Keratinocyte (primary cell): ENCODE results near the gene RNLS. TPM values are rescaled to one million over a fixed set of nuclear protein-coding genes. Genes with fewer than 3 reads are reported as not detected.

Experiments used
- DNase-seq: peaks from one replicate; pipeline ENCODE4 v3.0.0-alpha.2; 2011; ENCODE audit warnings: low read depth, missing footprints, low spot score
- FAIRE-seq: peaks from 2 replicates; lab custom pipeline; 2011; peaks lifted over from hg19 to GRCh38; lab: Jason Lieb, UNC
- H2AFZ ChIP-seq: 2 replicates; pipeline ENCODE4 v1.6.0; 2012; ENCODE audit warnings: low read length, control low read depth, inconsistent platforms; ENCODE audit not compliant: control insufficient read depth
- H3K27ac ChIP-seq: 2 replicates; pipeline ENCODE4 v1.5.1; 2011; ENCODE audit warnings: low read length; ENCODE audit not compliant: control insufficient read depth, insufficient read depth
- H3K27me3 ChIP-seq: 3 replicates; pipeline ENCODE4 v1.6.0; 2011; ENCODE audit warnings: low read length; ENCODE audit not compliant: control insufficient read depth, insufficient read depth; ENCODE audit errors: extremely low read depth
- H3K36me3 ChIP-seq, 2 experiments: 2 replicates in 1 of 2; 3 replicates in 1 of 2; pipeline ENCODE4 v1.5.1; 2011; ENCODE audit warnings: low read length in 2 of 2, mild to moderate bottlenecking in 1 of 2; ENCODE audit not compliant: control insufficient read depth in 2 of 2, insufficient read depth in 2 of 2; ENCODE audit errors: extremely low read depth in 1 of 2
- H3K4me1 ChIP-seq: 3 replicates; pipeline ENCODE4 v1.5.1; 2011; ENCODE audit warnings: low read length; ENCODE audit not compliant: control insufficient read depth, insufficient read depth; ENCODE audit errors: extremely low read depth
- H3K4me2 ChIP-seq: 3 replicates; pipeline ENCODE4 v1.6.0; 2011; ENCODE audit warnings: low read depth, low read length; ENCODE audit not compliant: control insufficient read depth, insufficient read depth; ENCODE audit errors: extremely low read depth
- H3K4me3 ChIP-seq, 3 experiments: fragments of 200-600 bp in 1 of 3; sonication (generic) in 1 of 3; 2 replicates in 2 of 3; 3 replicates in 1 of 3; pipeline ENCODE4 v1.5.1; 2011 to 2016; ENCODE audit warnings: low read length in 3 of 3, mild to moderate bottlenecking in 3 of 3, control low read depth in 2 of 3, inconsistent platforms in 1 of 3, low read depth in 1 of 3, mixed read lengths in 1 of 3, mixed run types in 1 of 3, moderate library complexity in 1 of 3; ENCODE audit not compliant: control insufficient read depth in 2 of 3, insufficient read depth in 2 of 3; ENCODE audit errors: extremely low read depth in 1 of 3
- H3K79me2 ChIP-seq: 2 replicates; pipeline ENCODE4 v1.6.0; 2012; ENCODE audit warnings: low read length; ENCODE audit not compliant: control insufficient read depth, insufficient read depth
- H3K9ac ChIP-seq: 3 replicates; pipeline ENCODE4 v1.6.0; 2011; ENCODE audit warnings: low read length; ENCODE audit not compliant: control insufficient read depth, insufficient read depth; ENCODE audit errors: extremely low read depth
- H3K9me1 ChIP-seq: 3 replicates; pipeline ENCODE4 v1.6.0; 2011; ENCODE audit warnings: low read length; ENCODE audit not compliant: control insufficient read depth, insufficient read depth; ENCODE audit errors: extremely low read depth
- H3K9me3 ChIP-seq: 2 replicates; pipeline ENCODE4 v1.5.1; 2012; ENCODE audit warnings: low read depth, low read length; ENCODE audit not compliant: control insufficient read depth
- H4K20me1 ChIP-seq: 3 replicates; pipeline ENCODE4 v1.6.0; 2011; ENCODE audit warnings: low read length; ENCODE audit not compliant: control insufficient read depth, insufficient read depth; ENCODE audit errors: extremely low read depth
- EZH2 ChIP-seq: IDR thresholded peaks from one replicate; pipeline ENCODE4 v1.6.1; 2012; ENCODE audit warnings: inconsistent platforms, mild to moderate bottlenecking, low read length, moderate library complexity
- dilution Hi-C: fragments of 300-500 bp; cut with MboI; formaldehyde crosslinking; loops from one replicate; pipeline ENCODE4 v1.7.0; 2020; ENCODE audit warnings: low sequenced_read_pairs; ENCODE audit not compliant: extremely low pct_ligation_motif_present
- polyA plus RNA-seq, 5 experiments: library from polyadenylated mRNA; depleted of rRNA in 3 of 5; stranded (reverse) in 3 of 5; stranded (forward) in 1 of 5; unstranded in 1 of 5; fragments of >200 nt; gene quantifications; 1 replicate in 1 of 5; 2 replicates in 3 of 5; 3 replicates in 1 of 5; pipeline versions ENCODE4 v1.2.1 to v1.2.3, GENCODE V29; 2011 to 2012; ENCODE audit warnings: missing spikeins in 2 of 5, low read depth in 1 of 5, low replicate concordance in 1 of 5
- TF ChIP-seq, protein P1 (sequence below), 3 experiments: IDR thresholded peaks in 1 of 3; conservative IDR thresholded peaks in 1 of 3; optimal IDR thresholded peaks in 1 of 3; 2 replicates in 2 of 3; 3 replicates in 1 of 3; pipeline versions ENCODE3 to v1.5.1; 2011; ENCODE audit warnings: low read length in 3 of 3, mild to moderate bottlenecking in 3 of 3, moderate library complexity in 2 of 3, control low read depth in 1 of 3, inconsistent platforms in 1 of 3; ENCODE audit not compliant: insufficient read depth in 2 of 3; ENCODE audit errors: extremely low read depth in 1 of 3

The RNLS gene
- polyA plus RNA-seq, 1 donor (not counting 4 experiments of a cell fraction or from before 2014, with no cell fraction given), result 6.8 TPM

DNA sequence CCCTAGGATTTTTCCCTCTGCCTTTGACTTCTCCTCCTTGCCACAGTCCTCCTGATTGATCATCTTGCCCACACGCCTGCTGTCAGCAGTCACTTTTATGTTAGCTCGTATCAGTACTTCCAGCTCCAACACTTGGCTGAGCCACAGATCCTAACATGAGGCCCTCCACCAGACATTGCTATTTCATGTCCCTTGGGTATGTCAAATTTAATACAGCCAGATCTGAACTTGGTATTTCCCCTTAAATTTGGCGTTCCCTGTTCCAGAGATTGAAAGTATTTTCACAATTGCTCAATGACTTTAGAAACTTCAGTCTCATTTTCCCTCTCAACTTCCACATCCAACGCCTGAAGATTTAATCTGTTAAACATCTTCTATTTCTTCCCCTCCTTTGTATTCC is 140.4 kb downstream of the RNLS start:
- Histone ChIP-seq H3K4me3 (no peak overlapping the region), H4K20me1 (no peaks in the 10 kb centered on the region), H3K4me2 (no peak overlapping the region), H3K4me1 (no peaks in the 10 kb centered on the region), H3K9me3 (no peaks in the 10 kb centered on the region), H2AFZ (no peak overlapping the region), H3K27ac (no peak overlapping the region), H3K9me1 (no peaks in the 10 kb centered on the region), H3K36me3 (no peaks in the 10 kb centered on the region), H3K79me2 (no peaks in the 10 kb centered on the region), H3K27me3 (no peaks in the 10 kb centered on the region), H3K9ac (no peak overlapping the region)
- dilution Hi-C loops, result no loop called here
- FAIRE-seq, result no peak
- no peak for DNase-seq
- TF ChIP-seq, protein P1, sequence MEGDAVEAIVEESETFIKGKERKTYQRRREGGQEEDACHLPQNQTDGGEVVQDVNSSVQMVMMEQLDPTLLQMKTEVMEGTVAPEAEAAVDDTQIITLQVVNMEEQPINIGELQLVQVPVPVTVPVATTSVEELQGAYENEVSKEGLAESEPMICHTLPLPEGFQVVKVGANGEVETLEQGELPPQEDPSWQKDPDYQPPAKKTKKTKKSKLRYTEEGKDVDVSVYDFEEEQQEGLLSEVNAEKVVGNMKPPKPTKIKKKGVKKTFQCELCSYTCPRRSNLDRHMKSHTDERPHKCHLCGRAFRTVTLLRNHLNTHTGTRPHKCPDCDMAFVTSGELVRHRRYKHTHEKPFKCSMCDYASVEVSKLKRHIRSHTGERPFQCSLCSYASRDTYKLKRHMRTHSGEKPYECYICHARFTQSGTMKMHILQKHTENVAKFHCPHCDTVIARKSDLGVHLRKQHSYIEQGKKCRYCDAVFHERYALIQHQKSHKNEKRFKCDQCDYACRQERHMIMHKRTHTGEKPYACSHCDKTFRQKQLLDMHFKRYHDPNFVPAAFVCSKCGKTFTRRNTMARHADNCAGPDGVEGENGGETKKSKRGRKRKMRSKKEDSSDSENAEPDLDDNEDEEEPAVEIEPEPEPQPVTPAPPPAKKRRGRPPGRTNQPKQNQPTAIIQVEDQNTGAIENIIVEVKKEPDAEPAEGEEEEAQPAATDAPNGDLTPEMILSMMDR (optimal IDR thresholded peaks at IDR 0.05 in 1 of 3, IDR thresholded peaks at IDR 0.05 in 1 of 3, conservative IDR thresholded peaks at IDR 0.05 in 1 of 3; ENCODE audit: extremely low read depth in 1 of 3, insufficient read depth in 2 of 3, low read length in 3 of 3), result no peak
- TF ChIP-seq EZH2, result no peak

GRCh38 chr10:88440541-88440940 is 142.6 kb downstream of the RNLS start:
- Histone ChIP-seq H3K4me1 (no peaks in the 10 kb centered on the region), H3K36me3 (no peaks in the 10 kb centered on the region), H3K4me3 (no peak overlapping the region), H2AFZ (no peak overlapping the region), H3K9ac (no peak overlapping the region), H3K4me2 (no peak overlapping the region), H3K9me3 (no peaks in the 10 kb centered on the region), H3K9me1 (no peaks in the 10 kb centered on the region), H3K79me2 (no peaks in the 10 kb centered on the region), H3K27ac (no peak overlapping the region), H4K20me1 (no peaks in the 10 kb centered on the region), H3K27me3 (no peaks in the 10 kb centered on the region)
- dilution Hi-C loops, result no loop called here
- DNase-seq (no peak), FAIRE-seq (no peak)
- TF ChIP-seq EZH2, result no peak
- TF ChIP-seq, protein P1 (optimal IDR thresholded peaks at IDR 0.05 in 1 of 3, IDR thresholded peaks at IDR 0.05 in 1 of 3, conservative IDR thresholded peaks at IDR 0.05 in 1 of 3; ENCODE audit: extremely low read depth in 1 of 3, insufficient read depth in 2 of 3, low read length in 3 of 3), result no peak
